HT1080 (cell line): ENCODE results near the gene ACKR4. TPM values are rescaled to one million over a fixed set of nuclear protein-coding genes. Genes with fewer than 3 reads are reported as not detected.
A peak's percentile ranks its signal among the peaks of the same experiment; 100 is the strongest.
"Not testable (repeated sequence)": the region's sequence is repeated elsewhere in the genome, so short reads cannot be mapped to it uniquely, and the experiment has no call there.

Experiments
- DNase-seq: peaks from one replicate; pipeline ENCODE4 v3.0.0-alpha.2; 2015; ENCODE audit warnings: low read depth
- total RNA-seq: library from RNA; depleted of rRNA; stranded (reverse); fragments of >200 nt; shearing (Covaris generic); gene quantifications from 2 replicates; pipeline ENCODE4 v1.2.3, GENCODE V29; 2014; rRNA removed

Gene ACKR4
- total RNA-seq, 1 experiment from 2014 or later = not detected

DNA sequence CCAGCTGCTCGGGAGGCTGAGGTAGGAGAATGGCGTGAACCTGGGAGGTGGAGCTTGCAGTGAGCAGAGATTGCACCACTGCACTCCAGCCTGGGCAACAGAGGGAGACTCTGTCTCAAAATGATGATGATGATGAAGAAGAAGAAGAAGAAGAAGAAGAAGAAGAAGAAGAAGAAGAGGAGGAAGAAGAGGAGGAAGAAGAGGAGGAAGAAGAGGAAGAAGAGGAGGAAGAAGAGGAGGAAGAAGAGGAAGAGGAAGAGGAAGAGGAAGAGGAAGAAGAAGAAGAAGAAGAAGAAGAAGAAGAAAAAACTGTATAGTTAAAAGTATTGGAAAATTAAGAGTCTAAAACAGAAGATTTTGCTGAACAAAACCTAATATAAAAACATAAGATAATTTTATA lies 44.4 kb downstream of the ACKR4 start:
- not testable (repeated sequence) for DNase-seq

DNA sequence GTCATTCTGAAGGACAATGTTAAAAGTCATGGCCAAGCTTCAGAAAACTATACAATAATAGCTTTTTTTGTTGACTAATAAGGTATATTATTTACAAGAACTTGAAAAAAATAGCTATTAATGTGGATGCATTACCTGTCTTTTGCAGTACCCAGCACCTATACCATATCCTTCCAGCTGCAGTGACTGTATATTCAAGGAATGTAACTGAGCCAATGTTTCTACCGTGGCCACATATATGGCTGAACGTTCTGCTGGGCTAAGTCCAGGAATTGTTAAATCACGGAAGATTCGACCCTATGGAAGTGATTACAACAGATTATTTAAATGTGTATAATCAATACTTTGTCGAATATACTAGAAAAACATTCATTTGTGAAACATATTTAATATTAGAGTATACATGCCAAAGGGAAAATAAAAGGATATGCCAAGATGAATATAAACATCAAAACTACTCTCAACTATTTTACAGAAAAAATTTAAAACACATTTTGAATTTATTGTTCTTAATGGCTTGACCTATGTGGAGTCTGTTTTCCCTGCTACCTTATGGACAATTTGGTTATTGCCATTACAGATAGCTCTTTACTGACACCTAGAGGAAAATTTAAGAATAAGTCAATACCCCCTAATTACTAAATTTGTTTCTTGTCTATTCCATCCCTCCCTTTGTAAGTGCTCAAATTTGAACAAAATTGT lies 44.9 kb downstream of the ACKR4 start:
- peak; percentile 64 for DNase-seq

GRCh38 chr3:132642539-132642847 lies 45.4 kb downstream of the ACKR4 start:
- no peak for DNase-seq

DNA sequence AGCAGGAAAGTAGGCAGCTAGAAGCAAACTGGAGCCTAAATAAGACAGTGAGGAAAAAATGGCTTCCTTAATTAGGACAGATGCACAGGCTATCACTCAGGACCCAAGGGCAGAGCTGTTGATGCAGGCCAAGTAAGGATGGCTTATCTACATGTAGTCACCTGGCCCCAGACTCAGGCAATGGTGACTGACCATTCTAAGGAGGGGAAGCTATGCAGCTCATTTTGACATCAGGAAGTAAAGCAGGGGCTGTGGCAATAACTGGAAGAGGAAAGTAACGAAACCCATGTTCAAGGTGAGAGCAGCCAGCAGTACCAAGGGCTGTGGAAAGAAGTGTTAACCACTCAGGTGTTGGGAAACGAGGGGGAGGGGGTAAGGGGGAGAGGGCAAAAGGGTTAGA lies 46.3 kb downstream of the ACKR4 start:
- no peak for DNase-seq

- DNase-seq = peak; percentile 51
Observed at GRCh38 chr3:132645058-132645457, 48.0 kb downstream of the ACKR4 start.

GRCh38 chr3:132650153-132650552 lies 53.1 kb downstream of the ACKR4 start:
- no peak for DNase-seq

Other genes with a start within 250 kb of the ACKR4 start
- gene DNAJC13, start 179.8 kb upstream of the ACKR4 start, total RNA-seq = 51.7 and 52.5 TPM in 2 replicates
- gene ACAD11, start 62.5 kb downstream of the ACKR4 start, total RNA-seq = 13.8 and 20.2 TPM in 2 replicates
- gene UBA5, start 63.1 kb downstream of the ACKR4 start, total RNA-seq = 63.4 and 63.9 TPM in 2 replicates
- 12.6 and 15.4 TPM in 2 replicates for gene NPHP3, start 125.1 kb downstream of the ACKR4 start, total RNA-seq